ENCODE results near the gene CCDC70. TPM values are rescaled to one million over a fixed set of nuclear protein-coding genes. Genes with fewer than 3 reads are reported as not detected.

Gene CCDC70
- total RNA-seq, 2 donors from 2014 or later: not detected

DNA sequence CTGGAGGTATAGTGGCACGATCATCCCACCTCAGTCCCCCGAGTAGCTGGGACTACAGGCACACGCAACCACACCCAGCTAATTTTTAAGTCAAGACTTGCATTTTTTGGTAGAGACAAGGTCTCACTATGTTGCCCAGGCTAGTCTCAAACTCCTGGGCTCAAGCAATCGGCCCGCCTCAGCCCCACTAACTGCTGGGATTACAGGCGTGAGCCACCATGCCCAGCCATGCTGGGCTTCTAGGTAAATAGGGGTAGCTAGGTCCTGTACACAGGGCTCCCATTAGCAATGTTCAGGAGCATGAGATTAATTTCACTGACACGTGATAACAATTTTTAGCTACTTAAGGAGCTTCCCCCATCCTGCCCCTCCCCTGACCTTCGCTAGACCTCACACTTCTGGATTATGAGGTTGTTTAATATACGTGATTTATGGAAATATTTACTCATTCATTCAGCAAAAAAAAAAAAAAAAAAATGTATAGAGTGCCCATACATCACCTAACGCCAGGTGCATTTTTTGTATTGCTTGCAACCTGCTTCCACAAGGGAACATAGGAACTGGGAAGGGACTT lies 36.0 kb upstream of the CCDC70 start:
- TF ChIP-seq, protein P1, sequence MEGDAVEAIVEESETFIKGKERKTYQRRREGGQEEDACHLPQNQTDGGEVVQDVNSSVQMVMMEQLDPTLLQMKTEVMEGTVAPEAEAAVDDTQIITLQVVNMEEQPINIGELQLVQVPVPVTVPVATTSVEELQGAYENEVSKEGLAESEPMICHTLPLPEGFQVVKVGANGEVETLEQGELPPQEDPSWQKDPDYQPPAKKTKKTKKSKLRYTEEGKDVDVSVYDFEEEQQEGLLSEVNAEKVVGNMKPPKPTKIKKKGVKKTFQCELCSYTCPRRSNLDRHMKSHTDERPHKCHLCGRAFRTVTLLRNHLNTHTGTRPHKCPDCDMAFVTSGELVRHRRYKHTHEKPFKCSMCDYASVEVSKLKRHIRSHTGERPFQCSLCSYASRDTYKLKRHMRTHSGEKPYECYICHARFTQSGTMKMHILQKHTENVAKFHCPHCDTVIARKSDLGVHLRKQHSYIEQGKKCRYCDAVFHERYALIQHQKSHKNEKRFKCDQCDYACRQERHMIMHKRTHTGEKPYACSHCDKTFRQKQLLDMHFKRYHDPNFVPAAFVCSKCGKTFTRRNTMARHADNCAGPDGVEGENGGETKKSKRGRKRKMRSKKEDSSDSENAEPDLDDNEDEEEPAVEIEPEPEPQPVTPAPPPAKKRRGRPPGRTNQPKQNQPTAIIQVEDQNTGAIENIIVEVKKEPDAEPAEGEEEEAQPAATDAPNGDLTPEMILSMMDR (IDR thresholded peaks at IDR 0.05): no peak
- Histone ChIP-seq H3K9me3 (no peaks in the 10 kb centered on the region), H3K4me3 (no peak overlapping the region), H3K4me1 (ENCODE audit: control insufficient read depth in 1 of 2, low read depth in 2 of 2) (peaks cover 0 to 21% of the 10 kb centered on the region in 2 donors), H3K36me3 (no peaks in the 10 kb centered on the region), H3K27me3 (replicated peaks; ENCODE audit: insufficient read depth) (no peaks in the 10 kb centered on the region), H3K27ac (no peak overlapping the region)
- no peak for DNase-seq (ENCODE audit: low spot score)
- ATAC-seq (ENCODE audit: insufficient number of reproducible peaks, low FRiP score, low read depth): no peak

DNA sequence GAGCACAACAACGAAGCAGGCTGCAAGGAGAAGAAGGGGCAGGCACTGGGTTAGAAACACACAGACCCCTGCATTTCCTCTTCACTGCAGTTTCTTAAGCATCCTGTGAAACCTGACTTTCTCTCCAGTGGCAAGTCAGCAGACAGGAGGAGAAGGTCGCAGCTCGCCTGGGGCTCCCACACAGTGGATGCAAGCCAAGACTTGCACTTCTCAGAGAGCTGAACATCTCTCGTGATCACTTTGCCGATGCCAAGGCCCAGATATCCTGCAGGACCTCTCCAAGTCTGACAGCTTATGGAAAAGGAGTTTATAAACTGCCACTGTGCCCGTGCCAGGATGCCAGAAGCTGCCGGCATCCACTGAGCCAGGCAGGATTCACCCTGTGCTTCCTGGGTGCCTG lies 35.2 kb upstream of the CCDC70 start:
- DNase-seq (ENCODE audit: low spot score) (no peak), ATAC-seq (ENCODE audit: insufficient number of reproducible peaks, low FRiP score, low read depth) (no peak)
- no peaks in the 10 kb centered on the region for H3K36me3 ChIP-seq
- no peak overlapping the region for H3K4me3 ChIP-seq
- H3K27ac ChIP-seq: no peak overlapping the region
- H3K9me3 ChIP-seq: no peaks in the 10 kb centered on the region
- H3K27me3 ChIP-seq (replicated peaks; ENCODE audit: insufficient read depth): no peaks in the 10 kb centered on the region
- peaks cover 0 to 21% of the 10 kb centered on the region in 2 donors for H3K4me1 ChIP-seq (ENCODE audit: control insufficient read depth in 1 of 2, low read depth in 2 of 2)
- TF ChIP-seq, protein P1 (IDR thresholded peaks at IDR 0.05): no peak

DNA sequence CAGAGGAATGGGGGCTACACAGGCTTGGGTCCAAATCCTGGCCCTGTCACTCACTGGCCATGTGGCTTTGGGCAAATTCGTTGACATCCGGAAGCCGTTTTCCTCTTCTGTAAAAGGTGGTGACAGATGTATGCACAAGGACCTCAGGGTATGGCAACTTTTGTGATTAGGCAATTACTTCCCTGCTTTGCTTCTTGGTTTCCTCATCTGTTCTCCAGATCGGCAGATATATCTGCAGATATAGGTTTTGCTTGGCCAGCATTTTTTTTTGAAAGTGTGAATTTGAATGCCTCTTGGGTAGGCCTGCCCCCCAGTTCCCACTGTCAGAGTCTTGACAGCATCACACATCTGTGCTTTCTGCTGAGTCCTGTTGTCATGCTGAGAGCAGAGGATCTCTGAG lies 34.5 kb upstream of the CCDC70 start:
- TF ChIP-seq, protein P1 (IDR thresholded peaks at IDR 0.05): no peak
- no peak for DNase-seq (ENCODE audit: low spot score)
- Histone ChIP-seq H3K27ac (no peak overlapping the region), H3K4me3 (no peak overlapping the region), H3K27me3 (replicated peaks; ENCODE audit: insufficient read depth) (no peaks in the 10 kb centered on the region), H3K4me1 (ENCODE audit: control insufficient read depth in 1 of 2, low read depth in 2 of 2) (peaks cover 0 to 21% of the 10 kb centered on the region in 2 donors), H3K9me3 (no peaks in the 10 kb centered on the region), H3K36me3 (no peaks in the 10 kb centered on the region)
- ATAC-seq (ENCODE audit: insufficient number of reproducible peaks, low FRiP score, low read depth): no peak

DNA sequence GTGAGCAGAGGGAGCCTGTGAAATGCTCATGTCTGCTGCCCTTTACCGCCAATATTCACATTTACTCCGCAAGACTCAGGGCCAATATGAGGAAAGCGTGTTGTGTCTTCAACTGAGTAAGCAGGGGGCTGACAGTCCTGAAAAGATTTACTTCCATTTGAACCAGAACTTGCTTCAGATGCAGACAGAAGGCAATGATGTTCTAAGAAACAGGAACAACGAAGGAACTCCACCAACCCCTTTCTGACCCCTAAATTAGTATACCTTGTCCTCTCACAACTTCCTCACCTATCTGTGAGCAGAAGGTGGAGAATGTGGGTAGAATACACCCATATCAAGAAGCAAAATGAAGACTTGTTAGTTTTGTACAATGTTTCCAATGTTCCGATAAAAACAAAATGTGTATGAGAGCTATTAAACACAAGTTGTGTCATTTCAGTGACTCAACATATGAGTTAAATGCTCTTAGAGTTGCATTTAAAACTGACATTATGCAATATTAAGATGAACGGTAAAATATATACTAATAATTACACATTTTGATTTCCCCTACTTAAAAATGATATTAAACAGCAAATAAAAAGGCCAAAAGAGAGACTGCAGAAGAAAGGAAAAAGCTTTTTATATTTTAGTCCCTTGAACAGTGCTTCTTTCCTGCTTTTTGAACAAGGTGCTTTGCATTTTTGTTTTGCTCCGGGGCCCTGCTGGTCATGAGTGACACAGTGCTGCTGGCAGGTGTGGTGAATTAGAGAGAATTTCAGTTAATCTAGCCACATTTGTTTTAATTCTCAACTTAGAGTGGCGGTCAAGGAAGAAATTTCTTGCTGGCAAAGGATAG lies 32.8 kb upstream of the CCDC70 start:
- ATAC-seq (ENCODE audit: insufficient number of reproducible peaks, low FRiP score, low read depth): no peak
- Histone ChIP-seq H3K27ac (no peak overlapping the region), H3K9me3 (no peaks in the 10 kb centered on the region), H3K4me1 (ENCODE audit: control insufficient read depth in 1 of 2, low read depth in 2 of 2) (peaks cover 0 to 21% of the 10 kb centered on the region in 2 donors), H3K36me3 (no peaks in the 10 kb centered on the region), H3K4me3 (no peak overlapping the region), H3K27me3 (replicated peaks; ENCODE audit: insufficient read depth) (no peaks in the 10 kb centered on the region)
- DNase-seq (ENCODE audit: low spot score): no peak
- TF ChIP-seq, protein P1 (IDR thresholded peaks at IDR 0.05): no peak

DNA sequence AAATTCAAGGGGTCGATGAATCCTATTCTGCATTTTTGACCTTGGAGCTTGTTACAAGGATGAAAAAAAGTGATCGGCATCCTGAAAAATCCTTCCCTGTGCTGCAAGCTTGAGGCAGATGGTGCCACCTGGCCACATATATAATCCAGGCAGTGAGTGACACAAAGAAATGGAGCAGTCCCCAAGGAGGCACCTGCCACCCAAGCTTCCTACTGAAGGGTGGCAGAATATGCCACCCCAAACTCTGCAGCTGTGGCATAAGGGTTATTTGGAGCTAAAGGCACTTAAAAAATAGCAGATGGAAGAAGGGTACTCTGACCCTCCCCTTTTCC lies 32.2 kb upstream of the CCDC70 start:
- TF ChIP-seq, protein P1 (IDR thresholded peaks at IDR 0.05): no peak
- DNase-seq (ENCODE audit: low spot score) (no peak), ATAC-seq (ENCODE audit: insufficient number of reproducible peaks, low FRiP score, low read depth) (no peak)

More for the DNA sequence above, 32.2 kb upstream of the CCDC70 start:
- Histone ChIP-seq H3K36me3 (no peaks in the 10 kb centered on the region), H3K4me1 (ENCODE audit: control insufficient read depth in 1 of 2, low read depth in 2 of 2) (peaks cover 0 to 21% of the 10 kb centered on the region in 2 donors), H3K9me3 (no peaks in the 10 kb centered on the region), H3K27me3 (replicated peaks; ENCODE audit: insufficient read depth) (no peaks in the 10 kb centered on the region), H3K4me3 (no peak overlapping the region), H3K27ac (no peak overlapping the region)

Measured in thoracic aorta (tissue), 2 donors.